GM19351 (cell line): Measurements from ENCODE around the gene MYO15A.

ENCODE experiments used
- ATAC-seq: cut with Tn5 transposase; IDR thresholded peaks from one replicate; pipeline ENCODE4 v1.9.1; 2021; ENCODE audit warnings: mild to moderate bottlenecking, moderate library complexity; ENCODE audit not compliant: unreplicated experiment

MYO15A gene

DNA sequence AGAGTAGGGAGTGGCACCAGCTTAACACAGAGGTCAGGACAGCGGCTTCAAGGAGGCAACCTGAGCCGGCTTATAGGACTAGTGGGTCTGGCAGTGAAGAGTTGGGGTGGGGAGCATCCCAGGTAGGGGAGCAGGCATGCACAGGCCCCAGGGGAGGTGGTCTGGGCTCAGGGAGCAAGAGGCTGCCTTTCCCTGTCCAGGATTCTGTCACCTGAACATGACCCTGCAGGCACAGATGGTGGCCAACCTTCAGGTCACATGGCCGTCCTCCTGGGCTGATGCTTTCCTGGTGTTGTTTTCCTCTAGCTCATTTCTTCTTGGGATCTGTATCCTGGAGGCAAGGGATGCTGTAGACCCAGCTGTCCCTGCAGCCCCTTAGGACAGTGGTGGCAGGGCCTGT is 3.5 kb upstream of the MYO15A start:
- no peak for ATAC-seq

DNA sequence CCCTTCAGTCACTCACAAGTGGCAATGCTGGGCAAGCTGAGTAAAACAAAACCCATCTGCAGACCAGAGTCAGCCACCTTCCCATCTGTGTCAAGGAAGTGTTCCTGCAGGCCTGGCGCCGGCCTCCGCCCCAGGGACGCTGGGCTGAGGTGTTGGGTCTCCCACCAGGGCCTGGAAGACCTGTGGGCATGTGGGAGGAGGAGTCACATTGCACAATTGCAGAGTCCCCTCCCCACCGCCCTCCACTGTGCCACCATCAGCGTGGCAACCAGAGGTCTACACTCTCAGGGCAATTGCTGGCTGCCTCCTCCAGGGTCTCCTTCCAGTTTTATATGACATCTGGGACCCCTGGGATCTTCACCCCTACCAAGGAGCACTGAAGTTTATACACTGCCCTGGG is 3.0 kb upstream of the MYO15A start:
- no peak for ATAC-seq

DNA sequence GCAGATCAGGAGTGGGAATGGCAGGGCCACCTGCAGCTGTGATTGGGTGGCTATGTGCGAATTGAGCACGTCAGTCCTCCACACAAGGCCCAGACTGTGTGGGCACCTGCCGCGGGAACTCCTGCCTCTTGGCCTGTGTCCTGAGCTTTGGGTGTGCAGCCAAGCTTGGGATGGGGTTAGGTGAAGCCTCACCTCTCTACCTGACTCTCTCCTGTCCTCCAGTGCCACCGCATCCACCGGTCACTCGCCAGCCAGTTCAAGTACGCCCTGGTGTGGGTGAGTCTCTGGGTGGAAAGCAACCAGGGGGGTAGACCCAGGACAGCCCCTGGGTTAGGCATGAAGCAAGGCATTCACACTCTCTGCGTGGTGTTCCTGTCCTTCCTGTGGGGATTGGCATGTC is 2.3 kb upstream of the MYO15A start:
- ATAC-seq = no peak

DNA sequence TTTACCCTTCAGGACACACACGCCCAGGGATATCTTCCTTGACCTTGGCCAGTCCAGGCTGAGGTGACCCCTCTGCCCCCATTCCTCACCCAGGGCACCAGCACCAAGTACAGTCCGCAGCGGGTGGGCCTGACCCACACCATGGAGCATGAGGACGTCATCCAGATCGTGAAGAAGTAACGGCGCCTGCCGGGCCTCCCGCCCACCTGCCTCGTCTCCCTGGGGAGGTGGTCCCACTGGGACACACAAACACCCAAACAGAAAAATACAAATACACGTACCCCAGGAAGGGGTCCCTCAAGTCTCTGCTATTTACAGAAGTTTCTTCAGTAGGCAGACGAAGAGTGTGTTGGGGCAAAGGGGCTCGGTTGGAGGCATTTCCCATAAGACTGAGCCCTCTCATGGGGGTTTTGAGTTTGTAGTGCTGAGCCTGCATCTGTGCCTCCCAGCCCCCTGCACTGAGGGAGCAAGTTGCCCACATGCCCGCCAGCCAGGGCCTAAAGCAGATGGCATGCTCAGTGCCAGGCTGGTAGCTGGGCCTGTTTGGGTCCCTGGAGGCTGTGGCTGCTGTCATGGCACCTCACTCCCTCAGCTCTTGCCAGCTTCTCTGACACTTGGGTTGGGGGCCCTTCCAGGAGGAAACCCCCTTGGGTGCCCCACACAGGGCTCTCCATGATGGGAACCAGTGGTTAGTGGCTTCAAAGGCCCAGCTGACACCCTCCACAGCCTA is 1.3 kb upstream of the MYO15A start:
- ATAC-seq = no peak

DNA sequence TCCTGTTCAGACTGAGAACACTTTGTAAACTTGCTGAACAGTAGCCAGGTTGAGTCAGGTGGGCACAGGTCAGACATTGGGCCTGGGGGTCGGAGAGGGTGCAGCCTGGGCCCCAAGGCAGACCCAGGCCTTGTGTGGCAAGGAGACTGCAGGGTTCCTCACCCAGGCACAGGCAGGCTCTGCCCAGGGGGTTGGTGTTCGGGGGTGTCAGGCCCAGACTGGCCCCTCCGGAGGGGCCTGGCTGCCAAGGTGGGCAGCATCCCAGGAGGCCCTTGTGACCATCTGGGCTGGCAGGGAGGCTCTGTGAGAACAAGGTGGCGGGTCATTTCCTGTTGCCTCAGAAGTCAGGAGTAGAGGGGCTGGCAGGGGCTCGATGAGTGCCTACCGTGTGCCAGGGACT is 585 bp upstream of the MYO15A start:
- no peak for ATAC-seq

DNA sequence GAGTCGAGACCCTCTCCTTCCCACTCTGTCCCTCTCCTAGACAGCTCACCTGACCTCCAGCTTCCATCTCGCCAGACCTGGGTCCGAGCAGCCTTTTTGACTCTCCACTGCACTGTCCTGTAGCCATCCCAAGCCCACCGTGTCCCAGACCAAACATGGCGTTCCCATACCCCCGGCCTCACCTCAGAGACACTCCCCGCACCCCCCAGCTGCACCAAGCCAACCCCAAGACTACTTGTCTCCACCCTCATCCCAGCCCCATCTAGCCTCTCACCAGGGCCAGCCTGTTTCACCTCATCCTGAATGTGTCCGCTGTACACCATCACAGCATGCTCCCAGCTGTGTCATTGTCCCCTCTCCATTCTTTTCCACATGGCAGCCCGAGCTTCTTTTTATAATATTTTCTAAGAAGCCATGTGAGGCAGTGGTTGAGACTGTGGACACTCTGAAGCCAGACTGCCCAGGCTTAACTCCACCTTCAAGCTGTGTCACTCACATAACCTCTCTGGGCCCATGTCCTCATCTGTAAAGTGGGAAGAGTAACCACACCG is 1.5 kb downstream of the MYO15A start:
- ATAC-seq = no peak

DNA sequence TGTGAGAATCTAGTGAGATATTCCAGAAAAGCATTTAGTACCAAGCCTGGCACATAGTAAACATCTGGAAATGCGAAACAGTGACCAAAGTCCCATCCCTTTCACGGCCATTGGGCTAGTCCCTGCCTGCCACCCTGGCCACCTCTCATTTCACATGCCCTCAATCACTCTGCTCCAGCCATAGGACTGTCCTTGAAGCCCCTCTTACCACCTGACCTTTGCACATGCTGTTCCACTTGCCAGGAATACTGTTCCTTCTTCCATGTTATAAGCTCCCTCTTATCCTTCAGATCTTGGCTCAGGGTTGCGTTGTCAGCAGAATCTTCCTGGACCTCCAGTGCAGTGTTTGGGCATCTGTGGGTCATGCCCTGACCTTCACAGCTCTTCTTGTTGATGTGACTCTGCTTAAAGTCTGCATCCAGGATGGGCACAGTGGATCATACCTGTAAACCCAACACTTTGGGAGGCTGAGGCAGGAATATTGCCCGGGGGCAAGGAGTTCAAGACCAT is 2.1 kb downstream of the MYO15A start:
- no peak for ATAC-seq

DNA sequence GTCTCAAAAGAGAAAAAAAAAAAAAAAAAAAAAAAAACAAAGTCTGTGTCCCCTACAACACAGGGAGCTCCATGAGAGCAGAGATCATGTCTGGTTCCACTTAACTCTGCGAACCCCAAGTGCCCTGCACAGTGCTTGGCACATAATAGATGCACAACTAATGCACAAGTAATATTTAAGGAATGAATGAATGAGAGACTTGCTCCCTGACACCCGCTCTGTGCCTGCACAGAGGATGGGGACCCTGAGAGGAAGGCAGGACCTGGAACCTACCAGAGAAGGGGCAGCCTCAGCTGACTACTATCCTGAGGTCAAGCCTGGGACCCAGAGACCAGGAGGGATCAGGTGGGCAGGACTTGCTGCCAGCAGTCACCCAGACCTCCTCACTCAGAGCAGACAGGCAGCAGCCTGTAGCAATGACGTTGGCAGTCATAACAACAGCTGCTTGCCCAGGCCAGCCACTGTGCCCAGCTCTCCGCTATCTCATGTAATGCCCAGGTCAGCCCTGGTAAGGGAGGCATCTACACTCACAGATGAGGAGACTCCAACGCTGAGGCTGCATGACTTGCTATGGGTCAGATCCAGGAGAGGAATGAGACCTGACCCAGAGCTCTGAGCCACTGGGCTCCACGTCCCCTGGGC is 2.9 kb downstream of the MYO15A start:
- no peak for ATAC-seq

DNA sequence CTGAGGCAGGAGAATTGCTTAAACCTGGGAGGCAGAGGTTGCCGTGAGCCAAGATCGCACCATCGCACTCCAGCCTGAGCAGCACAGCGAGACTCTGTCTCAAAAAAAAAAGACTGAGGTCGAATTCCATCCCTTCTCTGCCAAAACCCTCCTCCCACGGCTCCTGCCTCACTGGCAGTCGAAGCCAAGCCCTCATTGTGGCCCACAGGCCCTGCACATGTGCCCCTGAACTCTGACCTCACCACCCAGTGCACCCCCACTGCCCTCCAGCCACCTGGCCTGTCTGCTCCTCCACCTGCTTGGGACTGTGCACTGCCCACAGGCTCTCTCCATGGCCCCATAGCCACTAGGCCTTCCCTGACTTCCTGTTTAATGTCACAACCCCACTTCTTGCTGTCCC is 7.0 kb downstream of the MYO15A start:
- ATAC-seq = no peak

DNA sequence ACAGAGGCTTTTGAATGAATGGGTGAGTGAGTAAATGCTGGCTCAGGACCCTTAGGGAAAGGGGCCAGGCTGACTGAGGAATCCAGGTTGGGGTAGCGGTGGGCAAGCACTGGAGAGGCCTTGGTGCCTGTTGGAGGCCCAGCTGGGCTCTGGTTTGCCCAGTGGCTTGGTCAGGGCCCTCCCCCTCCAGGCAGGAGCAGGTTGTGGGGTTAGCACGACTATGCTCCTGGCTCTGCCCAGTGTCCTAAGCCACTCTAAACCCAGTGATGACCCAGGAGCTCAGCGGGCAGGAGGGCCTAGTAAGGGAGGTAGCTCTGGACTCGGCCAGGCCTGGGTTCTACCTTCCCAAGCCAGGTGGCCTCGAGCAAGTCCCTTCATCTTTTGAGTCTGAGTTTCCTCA is 7.5 kb downstream of the MYO15A start:
- no peak for ATAC-seq

DNA sequence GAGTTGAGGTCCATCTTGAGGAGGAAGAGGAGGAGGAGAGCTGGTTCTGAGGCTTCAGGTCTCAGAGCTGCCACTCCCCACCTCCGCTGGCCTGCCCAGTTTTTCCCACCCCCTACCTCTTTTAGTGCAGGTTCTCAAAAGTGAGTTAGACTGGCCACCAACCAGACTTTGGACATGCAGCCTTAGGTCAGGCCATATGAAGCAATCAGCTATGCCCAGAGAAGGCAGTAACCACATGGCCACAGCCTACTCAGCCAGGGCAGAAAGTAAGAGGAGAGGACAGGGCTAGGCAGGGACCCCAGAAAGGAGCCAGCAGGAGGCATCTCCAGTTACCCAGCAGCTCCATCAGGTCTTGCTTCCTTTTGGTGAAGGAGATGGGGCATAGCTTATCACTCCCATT is 9.0 kb downstream of the MYO15A start:
- no peak for ATAC-seq

DNA sequence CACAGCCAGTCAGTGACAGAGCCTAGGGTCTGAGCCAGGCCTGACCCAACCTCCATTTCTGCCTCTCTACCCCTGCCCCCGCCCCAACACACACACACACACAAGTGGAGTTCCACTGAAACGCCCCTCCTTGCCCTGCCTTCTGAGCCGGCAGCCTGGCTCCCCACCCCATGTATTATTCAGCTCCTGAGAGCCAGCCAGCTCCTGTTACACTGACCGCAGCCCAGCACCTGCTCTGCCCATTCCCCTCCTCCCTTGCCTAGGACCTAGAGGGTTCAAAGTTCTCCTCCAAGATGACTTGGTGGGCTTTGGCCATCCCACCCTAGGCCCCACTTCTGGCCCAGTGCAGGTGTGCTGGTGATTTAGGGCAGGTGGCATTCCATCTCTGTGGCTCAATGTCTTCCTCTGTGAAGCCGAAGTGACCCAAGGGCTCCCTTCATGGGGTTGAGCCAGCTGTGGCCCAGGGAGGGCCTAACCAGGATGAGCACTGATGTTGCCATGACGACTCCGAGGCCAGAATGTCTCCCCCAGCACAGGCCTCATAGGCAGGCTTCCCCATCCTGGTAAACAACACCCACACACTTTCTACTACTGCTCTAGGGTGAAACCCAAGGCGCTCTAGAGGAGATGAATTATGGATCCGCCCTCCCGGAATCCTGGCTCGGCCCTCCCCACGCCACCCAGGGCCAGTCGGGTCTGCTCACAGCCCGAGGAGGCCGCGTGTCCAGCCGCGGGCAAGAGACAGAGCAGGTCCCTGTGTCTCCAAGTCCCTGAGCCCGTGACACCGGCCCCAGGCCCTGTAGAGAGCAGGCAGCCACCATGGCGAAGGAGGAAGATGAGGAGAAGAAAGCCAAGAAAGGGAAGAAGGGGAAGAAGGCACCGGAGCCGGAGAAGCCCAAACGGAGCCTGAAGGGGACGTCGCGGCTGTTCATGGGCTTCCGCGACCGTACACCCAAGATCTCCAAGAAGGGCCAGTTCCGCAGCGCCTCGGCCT is 9.7 kb downstream of the MYO15A start:
- no peak for ATAC-seq

DNA sequence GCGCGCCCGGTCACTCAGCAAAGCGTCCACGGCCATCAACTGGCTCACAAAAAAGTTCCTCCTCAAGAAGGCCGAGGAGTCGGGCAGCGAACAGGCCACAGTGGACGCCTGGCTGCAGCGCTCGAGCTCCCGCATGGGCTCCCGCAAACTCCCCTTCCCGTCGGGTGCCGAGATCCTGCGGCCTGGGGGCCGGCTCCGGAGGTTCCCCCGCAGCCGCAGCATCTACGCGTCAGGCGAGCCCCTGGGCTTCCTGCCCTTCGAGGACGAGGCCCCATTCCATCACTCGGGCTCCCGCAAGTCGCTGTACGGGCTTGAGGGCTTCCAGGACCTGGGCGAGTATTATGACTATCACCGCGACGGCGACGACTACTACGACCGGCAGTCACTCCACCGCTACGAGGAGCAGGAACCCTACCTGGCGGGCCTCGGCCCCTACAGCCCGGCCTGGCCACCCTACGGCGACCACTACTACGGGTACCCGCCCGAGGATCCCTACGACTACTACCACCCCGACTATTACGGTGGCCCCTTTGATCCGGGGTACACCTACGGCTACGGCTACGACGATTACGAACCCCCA is 10.7 kb downstream of the MYO15A start:
- ATAC-seq = no peak

DNA sequence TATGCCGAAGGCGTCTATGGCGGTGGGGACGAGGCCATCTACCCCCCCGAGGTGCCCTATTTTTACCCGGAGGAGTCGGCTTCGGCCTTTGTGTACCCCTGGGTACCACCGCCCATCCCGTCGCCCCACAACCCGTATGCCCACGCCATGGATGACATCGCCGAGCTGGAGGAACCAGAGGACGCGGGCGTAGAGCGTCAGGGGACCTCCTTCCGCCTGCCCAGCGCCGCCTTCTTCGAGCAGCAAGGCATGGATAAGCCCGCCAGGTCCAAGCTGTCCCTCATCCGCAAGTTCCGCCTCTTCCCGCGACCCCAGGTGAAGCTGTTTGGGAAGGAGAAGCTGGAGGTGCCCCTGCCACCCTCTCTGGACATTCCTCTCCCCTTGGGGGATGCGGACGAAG is 11.4 kb downstream of the MYO15A start:
- ATAC-seq = no peak

DNA sequence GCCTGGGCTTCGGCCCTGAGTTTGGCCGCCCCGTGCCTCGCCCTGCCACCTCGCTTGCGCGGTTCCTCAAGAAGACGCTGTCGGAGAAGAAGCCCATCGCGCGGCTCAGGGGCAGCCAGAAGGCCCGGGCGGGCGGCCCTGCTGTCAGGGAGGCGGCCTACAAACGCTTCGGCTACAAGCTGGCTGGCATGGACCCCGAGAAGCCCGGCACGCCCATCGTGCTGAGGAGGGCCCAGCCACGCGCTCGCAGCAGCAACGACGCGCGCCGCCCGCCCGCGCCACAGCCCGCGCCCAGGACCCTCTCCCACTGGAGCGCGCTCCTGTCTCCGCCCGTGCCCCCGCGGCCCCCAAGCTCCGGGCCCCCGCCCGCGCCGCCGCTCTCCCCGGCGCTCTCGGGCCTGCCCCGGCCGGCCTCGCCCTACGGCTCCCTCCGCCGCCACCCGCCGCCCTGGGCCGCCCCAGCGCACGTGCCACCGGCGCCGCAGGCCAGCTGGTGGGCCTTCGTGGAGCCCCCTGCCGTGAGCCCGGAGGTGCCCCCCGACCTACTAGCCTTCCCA is 12.0 kb downstream of the MYO15A start:
- ATAC-seq = no peak

DNA sequence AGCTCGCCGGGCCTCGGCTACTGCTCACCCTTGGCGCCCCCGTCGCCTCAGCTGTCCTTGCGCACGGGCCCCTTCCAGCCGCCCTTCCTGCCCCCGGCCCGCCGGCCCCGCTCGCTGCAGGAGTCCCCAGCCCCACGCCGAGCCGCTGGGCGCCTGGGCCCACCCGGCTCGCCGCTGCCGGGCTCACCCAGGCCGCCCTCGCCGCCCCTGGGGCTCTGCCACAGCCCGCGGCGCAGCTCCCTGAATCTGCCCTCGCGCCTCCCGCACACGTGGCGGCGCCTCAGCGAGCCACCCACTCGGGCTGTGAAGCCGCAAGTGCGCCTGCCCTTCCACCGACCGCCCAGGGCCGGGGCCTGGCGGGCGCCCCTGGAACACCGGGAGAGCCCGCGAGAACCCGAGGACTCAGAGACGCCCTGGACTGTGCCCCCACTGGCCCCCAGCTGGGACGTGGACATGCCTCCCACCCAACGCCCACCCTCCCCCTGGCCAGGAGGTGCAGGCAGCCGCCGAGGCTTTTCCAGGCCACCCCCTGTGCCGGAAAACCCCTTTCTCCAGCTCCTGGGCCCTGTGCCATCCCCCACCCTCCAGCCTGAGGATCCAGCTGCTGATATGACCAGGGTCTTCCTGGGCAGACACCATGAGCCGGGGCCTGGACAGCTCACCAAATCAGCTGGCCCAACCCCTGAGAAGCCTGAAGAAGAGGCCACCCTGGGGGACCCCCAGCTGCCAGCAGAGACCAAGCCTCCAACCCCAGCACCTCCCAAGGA is 12.8 kb downstream of the MYO15A start:
- no peak for ATAC-seq

DNA sequence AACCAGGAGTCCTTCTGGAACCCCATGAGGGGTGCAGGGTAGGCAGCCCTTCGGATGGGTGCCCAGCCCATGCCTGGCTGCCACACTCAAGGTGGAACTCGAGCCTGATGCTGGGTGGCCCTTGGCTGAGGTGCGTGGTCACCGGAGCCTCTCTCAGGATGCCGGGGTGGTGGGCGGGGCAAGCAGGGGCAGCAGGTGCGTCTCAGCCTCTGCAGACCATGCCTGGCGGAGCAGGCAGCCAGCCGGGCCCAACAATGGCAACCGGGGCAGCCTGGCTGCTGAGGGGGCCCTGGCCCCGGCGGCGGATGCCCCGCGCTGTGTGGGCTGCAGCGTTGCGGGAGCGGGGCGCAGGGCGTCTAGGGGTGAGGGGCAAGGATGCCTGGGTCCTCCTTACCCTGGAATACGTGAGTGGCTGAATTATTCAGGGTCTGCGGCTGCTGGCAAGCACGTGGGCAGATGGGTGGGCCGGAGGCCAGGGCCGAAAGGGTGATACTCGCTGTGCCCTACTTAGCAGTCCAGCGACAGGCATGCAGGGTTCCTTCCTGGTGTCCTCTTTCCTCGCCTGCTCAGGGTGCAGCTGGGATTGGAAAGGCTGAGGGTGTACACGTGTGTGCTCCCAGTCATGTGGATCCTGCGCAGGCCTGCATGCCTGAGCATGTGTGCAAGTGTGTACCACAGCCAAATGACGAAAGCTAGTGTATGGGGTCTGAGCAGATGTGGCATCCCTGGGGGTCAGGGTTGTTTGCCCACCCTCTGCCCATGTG is 14.6 kb downstream of the MYO15A start:
- no peak for ATAC-seq

DNA sequence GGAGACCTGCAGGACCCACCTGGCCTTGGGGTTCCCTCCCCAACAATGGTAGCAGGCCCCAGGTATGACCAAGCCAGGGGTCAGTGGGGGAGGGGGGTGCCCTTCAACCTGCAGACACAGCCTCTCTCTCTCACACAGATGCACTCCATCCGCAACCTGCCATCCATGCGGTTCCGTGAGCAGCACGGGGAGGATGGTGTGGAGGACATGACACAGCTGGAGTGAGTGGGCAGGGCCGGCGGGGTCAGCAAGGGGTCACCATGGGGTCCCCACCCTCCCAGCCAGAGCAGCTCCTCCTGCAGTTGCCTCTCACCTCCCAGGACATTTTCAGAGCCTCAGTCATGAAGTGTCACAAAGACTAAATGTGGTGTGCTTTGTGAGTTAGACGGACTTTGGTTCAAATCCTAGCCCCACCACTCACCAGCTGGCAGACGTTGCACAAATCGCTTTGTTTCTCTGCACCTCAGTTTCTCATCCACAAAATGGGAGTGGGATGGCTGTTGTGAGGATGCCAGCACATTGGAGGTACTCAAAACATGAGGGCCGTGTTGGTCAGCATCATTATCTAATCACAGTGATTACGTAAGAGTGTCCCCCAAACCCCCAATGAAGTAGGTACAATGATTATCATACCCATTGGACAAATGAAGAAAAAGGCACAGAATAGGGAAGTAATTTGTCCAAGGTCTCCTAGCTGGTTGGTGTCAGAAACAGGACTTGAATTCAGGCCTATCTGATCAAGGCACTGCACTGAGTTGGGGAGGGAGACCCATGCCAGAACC is 16.0 kb downstream of the MYO15A start:
- ATAC-seq = no peak
